Gastroesophageal sphincter (tissue), 4 donors: Measurements from ENCODE around the gene SFT2D2. TPM values are rescaled to one million over a fixed set of nuclear protein-coding genes. Genes with fewer than 3 reads are reported as not detected.

ENCODE experiments used
- ATAC-seq: fragments of 150-250 bp; one replicate; pipeline ENCODE4 v1.9.1; 2016; ENCODE audit warnings: mild to moderate bottlenecking, moderate library complexity
- H3K27ac ChIP-seq, 4 donors: fragments of 200-600 bp; sonication (generic) in 3 of 4; 1 replicate in 3 of 4; 2 replicates in 1 of 4; pipeline ENCODE4 v1.5.1; 2016 to 2019
- H3K27me3 ChIP-seq: fragments of 200-600 bp; sonication (generic); one replicate; pipeline ENCODE4 v1.5.1; 2019
- H3K36me3 ChIP-seq, 2 donors: fragments of 200-600 bp; sonication (generic); one replicate each; pipeline ENCODE4 v1.5.1; 2019; ENCODE audit warnings: control low read depth in 1 of 2
- H3K4me1 ChIP-seq, 3 donors: fragments of 200-600 bp; sonication (generic); 1 replicate in 2 of 3; 2 replicates in 1 of 3; pipeline ENCODE4 v1.5.1; 2016 to 2019; ENCODE audit warnings: control low read depth in 2 of 3
- H3K4me3 ChIP-seq, 2 donors: fragments of 200-600 bp; sonication (generic); one replicate each; pipeline ENCODE4 v1.5.1; 2019; ENCODE audit warnings: mild to moderate bottlenecking in 1 of 2, moderate library complexity in 1 of 2
- H3K9me3 ChIP-seq, 3 donors: fragments of 200-600 bp; sonication (generic); one replicate each; pipeline ENCODE4 v1.5.1; 2017 to 2019; ENCODE audit warnings: control low read depth in 2 of 3
- EP300 ChIP-seq: sonication (generic); formaldehyde crosslinking; IDR thresholded peaks from one replicate; pipeline ENCODE4 v1.6.1; 2017; ENCODE audit warnings: antibody characterized with exemption, mild to moderate bottlenecking
- POLR2A ChIP-seq, 2 donors: fragments of 450-650 bp; IDR thresholded peaks; one replicate each; pipeline ENCODE4 v1.6.1; 2017; ENCODE audit warnings: antibody characterized with exemption in 2 of 2, mild to moderate bottlenecking in 2 of 2, moderate library complexity in 1 of 2
- POLR2AphosphoS5 ChIP-seq: sonication (generic); formaldehyde crosslinking; IDR thresholded peaks from one replicate; pipeline ENCODE4 v1.6.1; 2017; ENCODE audit warnings: antibody characterized with exemption
- WGBS, 2 donors: methylation state at CpG; one replicate each; pipeline ENCODE4 v1.1.5; 2018; ENCODE audit warnings: low coverage in 1 of 2; 5-methylcytosine and 5-hydroxymethylcytosine counted together
- total RNA-seq, 4 donors: library from RNA; depleted of rRNA; stranded (reverse); fragments of >200 nt; gene quantifications; one replicate each; pipeline ENCODE4 v1.1.0, GENCODE V29; 2016
- TF ChIP-seq, protein P1 (sequence below), 4 experiments: fragments of 200-600 bp in 2 of 4; fragments of 450-650 bp in 2 of 4; sonication (generic) in 1 of 4; IDR thresholded peaks; one replicate each; pipeline ENCODE4 v1.5.1; 2017 to 2019; ENCODE audit warnings: antibody characterized with exemption in 4 of 4, mild to moderate bottlenecking in 2 of 4, moderate library complexity in 2 of 4

Gene SFT2D2
- total RNA-seq, 4 donors from 2014 or later, result 35.0 to 37.1 (median 36.6) TPM

DNA sequence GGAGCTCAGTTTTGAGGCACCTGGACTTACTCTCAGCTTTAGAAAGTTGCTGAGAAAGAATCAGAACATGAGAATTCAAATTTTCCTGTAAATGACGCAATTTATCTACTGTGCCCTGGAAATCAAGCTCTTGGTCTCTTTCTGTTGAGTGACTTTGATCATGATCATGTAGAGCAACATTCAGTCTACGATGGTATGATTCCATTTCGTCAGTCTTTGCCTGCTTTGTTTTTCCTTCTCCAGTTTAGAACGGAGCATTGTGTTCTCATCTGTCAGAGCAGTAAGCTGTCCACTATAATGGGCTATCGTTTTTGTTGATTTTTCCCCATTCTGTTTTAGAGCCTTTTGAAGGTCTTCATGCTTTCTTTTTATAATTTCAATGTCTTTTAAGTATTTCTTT, 20.7 kb downstream of the SFT2D2 start:
- WGBS, 2 donors, result 67 to 91% methylated on average over 5 of the region's 5 CpGs
- Histone ChIP-seq H3K36me3 (peaks cover 0 to 53% of the 10 kb centered on the region in 2 donors), H3K27ac (no peak overlapping the region), H3K4me3 (no peak overlapping the region), H3K4me1 (peaks cover 8 to 38% (median 24%) of the 10 kb centered on the region in 3 donors), H3K9me3 (no peaks in the 10 kb centered on the region), H3K27me3 (no peaks in the 10 kb centered on the region)
- no peak for ATAC-seq
- TF ChIP-seq EP300, result no peak
- TF ChIP-seq, protein P1, sequence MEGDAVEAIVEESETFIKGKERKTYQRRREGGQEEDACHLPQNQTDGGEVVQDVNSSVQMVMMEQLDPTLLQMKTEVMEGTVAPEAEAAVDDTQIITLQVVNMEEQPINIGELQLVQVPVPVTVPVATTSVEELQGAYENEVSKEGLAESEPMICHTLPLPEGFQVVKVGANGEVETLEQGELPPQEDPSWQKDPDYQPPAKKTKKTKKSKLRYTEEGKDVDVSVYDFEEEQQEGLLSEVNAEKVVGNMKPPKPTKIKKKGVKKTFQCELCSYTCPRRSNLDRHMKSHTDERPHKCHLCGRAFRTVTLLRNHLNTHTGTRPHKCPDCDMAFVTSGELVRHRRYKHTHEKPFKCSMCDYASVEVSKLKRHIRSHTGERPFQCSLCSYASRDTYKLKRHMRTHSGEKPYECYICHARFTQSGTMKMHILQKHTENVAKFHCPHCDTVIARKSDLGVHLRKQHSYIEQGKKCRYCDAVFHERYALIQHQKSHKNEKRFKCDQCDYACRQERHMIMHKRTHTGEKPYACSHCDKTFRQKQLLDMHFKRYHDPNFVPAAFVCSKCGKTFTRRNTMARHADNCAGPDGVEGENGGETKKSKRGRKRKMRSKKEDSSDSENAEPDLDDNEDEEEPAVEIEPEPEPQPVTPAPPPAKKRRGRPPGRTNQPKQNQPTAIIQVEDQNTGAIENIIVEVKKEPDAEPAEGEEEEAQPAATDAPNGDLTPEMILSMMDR (IDR thresholded peaks at IDR 0.05), result no peak
- TF ChIP-seq POLR2AphosphoS5, result no peak
- no peak for TF ChIP-seq POLR2A (IDR thresholded peaks at IDR 0.05)

- Histone ChIP-seq H3K27me3 (no peaks in the 10 kb centered on the region), H3K27ac (no peak overlapping the region), H3K9me3 (peaks cover 0 to 18% (median 0%) of the 10 kb centered on the region in 3 donors), H3K4me3 (no peak overlapping the region), H3K4me1 (peaks cover 0 to 23% (median 0%) of the 10 kb centered on the region in 3 donors), H3K36me3 (peaks cover 0 to 45% of the 10 kb centered on the region in 2 donors)
- TF ChIP-seq, protein P1 (IDR thresholded peaks at IDR 0.05), result no peak
- TF ChIP-seq POLR2A (IDR thresholded peaks at IDR 0.05), result no peak
- no peak for TF ChIP-seq POLR2AphosphoS5
- TF ChIP-seq EP300, result no peak
- WGBS, 2 donors, result 76 to 77% methylated on average over 3 of the region's 3 CpGs
- ATAC-seq, result no peak
Measured at GRCh38 chr1:168252204-168252733, 26.5 kb downstream of the SFT2D2 start.

GRCh38 chr1:168256164-168256563, 30.4 kb downstream of the SFT2D2 start:
- H3K9me3 ChIP-seq, result peaks cover 0 to 18% (median 0%) of the 10 kb centered on the region in 3 donors

GRCh38 chr1:168257397-168257796, 31.6 kb downstream of the SFT2D2 start:
- Histone ChIP-seq H3K36me3 (peaks cover 0 to 23% of the 10 kb centered on the region in 2 donors), H3K4me3 (no peak overlapping the region), H3K4me1 (peaks cover 0 to 15% (median 0%) of the 10 kb centered on the region in 3 donors), H3K27ac (no peak overlapping the region), H3K27me3 (no peaks in the 10 kb centered on the region), H3K9me3 (peaks cover 0 to 18% (median 0%) of the 10 kb centered on the region in 3 donors)
- no peak for ATAC-seq
- TF ChIP-seq EP300, result no peak
- 73 to 100% methylated on average over 1 to 2 of the region's 2 CpGs for WGBS, 2 donors

More at GRCh38 chr1:168256164-168256563, 30.4 kb downstream of the SFT2D2 start:
- Histone ChIP-seq H3K27ac (no peak overlapping the region), H3K27me3 (no peaks in the 10 kb centered on the region), H3K4me1 (peaks cover 0 to 17% (median 0%) of the 10 kb centered on the region in 3 donors), H3K4me3 (no peak overlapping the region), H3K36me3 (peaks cover 0 to 25% of the 10 kb centered on the region in 2 donors)
- TF ChIP-seq, protein P1 (IDR thresholded peaks at IDR 0.05), result no peak
- no peak for TF ChIP-seq EP300
- TF ChIP-seq POLR2A (IDR thresholded peaks at IDR 0.05), result no peak
- TF ChIP-seq POLR2AphosphoS5, result no peak
- no peak for ATAC-seq
- WGBS, 2 donors, result 92 to 100% methylated on average over 1 to 2 of the region's 2 CpGs

- H3K27me3 ChIP-seq, result no peaks in the 10 kb centered on the region
- no peak for ATAC-seq
- H3K4me1 ChIP-seq, result peaks cover 0 to 9% (median 0%) of the 10 kb centered on the region in 3 donors
- no peak overlapping the region for H3K4me3 ChIP-seq
- H3K27ac ChIP-seq, result no peak overlapping the region
- TF ChIP-seq POLR2AphosphoS5, result no peak
- no peak for TF ChIP-seq POLR2A (IDR thresholded peaks at IDR 0.05)
- TF ChIP-seq EP300, result no peak
- TF ChIP-seq, protein P1 (IDR thresholded peaks at IDR 0.05), result no peak
- H3K9me3 ChIP-seq, result peaks cover 0 to 18% (median 0%) of the 10 kb centered on the region in 3 donors
- peaks cover 0 to 20% of the 10 kb centered on the region in 2 donors for H3K36me3 ChIP-seq
- 100% methylated on average over 1 of the region's 1 CpG for WGBS, 2 donors
Measured at GRCh38 chr1:168259567-168259966, 33.8 kb downstream of the SFT2D2 start.
